A204.1 (cell line): ENCODE measurements around the gene GPR18.

Experiments
- FAIRE-seq: peaks from 2 replicates; lab custom pipeline; 2012; peaks lifted over from hg19 to GRCh38; lab: Jason Lieb, UNC

The GPR18 gene

GRCh38 chr13:99207511-99207910 is 50.7 kb downstream of the GPR18 start:
- no peak for FAIRE-seq

GRCh38 chr13:99206873-99207272 is 51.3 kb downstream of the GPR18 start:
- no peak for FAIRE-seq

GRCh38 chr13:99206226-99206625 is 52.0 kb downstream of the GPR18 start:
- no peak for FAIRE-seq

GRCh38 chr13:99205621-99206220 is 52.5 kb downstream of the GPR18 start:
- FAIRE-seq, result no peak
